Esophagus squamous epithelium (tissue), 5 donors: ENCODE measurements around the gene HDHD5. TPM values are rescaled to one million over a fixed set of nuclear protein-coding genes. Genes with fewer than 3 reads are reported as not detected.
A peak's percentile ranks its signal among the peaks of the same experiment; 100 is the strongest.
"Not testable (repeated sequence)": the region's sequence is repeated elsewhere in the genome, so short reads cannot be mapped to it uniquely, and the experiment has no call there.

Experiments used
- DNase-seq: peaks from one replicate; lab custom pipeline; 2025; lab: John Stamatoyannopoulos, UW
- H3K27ac ChIP-seq, 4 donors: fragments of 200-600 bp; sonication (generic); one replicate each; pipeline ENCODE4 v1.5.1; 2016 to 2019; ENCODE audit warnings: mild to moderate bottlenecking in 1 of 4
- H3K27me3 ChIP-seq, 4 donors: fragments of 200-600 bp; sonication (generic); 1 replicate in 3 of 4; 2 replicates in 1 of 4; pipeline versions ENCODE4 v1.5.1 to v1.6.0; 2017 to 2021; ENCODE audit warnings: antibody characterized with exemption in 1 of 4
- H3K36me3 ChIP-seq, 3 donors: fragments of 200-600 bp; sonication (generic); one replicate each; pipeline ENCODE4 v1.5.1; 2016 to 2019
- H3K4me1 ChIP-seq, 3 donors: fragments of 200-600 bp; sonication (generic); one replicate each; pipeline ENCODE4 v1.5.1; 2017 to 2019
- H3K4me3 ChIP-seq, 4 donors: fragments of 200-600 bp; sonication (generic); 1 replicate in 3 of 4; 2 replicates in 1 of 4; pipeline ENCODE4 v1.5.1; 2016 to 2019; ENCODE audit warnings: mild to moderate bottlenecking in 2 of 4, moderate library complexity in 1 of 4
- H3K9me3 ChIP-seq, 3 donors: fragments of 200-600 bp; sonication (generic); one replicate each; pipeline ENCODE4 v1.5.1; 2016 to 2019
- CTCF ChIP-seq, 6 experiments: fragments of 450-650 bp in 4 of 6; fragments of 200-600 bp in 2 of 6; sonication (generic) in 2 of 6; IDR thresholded peaks; one replicate each; pipeline ENCODE4 v1.5.1; 2016 to 2019; ENCODE audit warnings: antibody characterized with exemption in 6 of 6, mild to moderate bottlenecking in 4 of 6, moderate library complexity in 4 of 6
- POLR2A ChIP-seq, 4 donors: fragments of 450-650 bp; IDR thresholded peaks; one replicate each; pipeline ENCODE4 v1.6.1; 2017; ENCODE audit warnings: antibody characterized with exemption in 4 of 4, mild to moderate bottlenecking in 4 of 4, moderate library complexity in 3 of 4
- WGBS, 2 donors: methylation state at CpG; one replicate each; pipeline ENCODE4 v1.1.5; 2018; 5-methylcytosine and 5-hydroxymethylcytosine counted together
- intact Hi-C: fragments of 100-400 bp; cut with DNase I; formaldehyde crosslinking; loops from one replicate; pipeline ENCODE4 v1.15.0; 2022
- total RNA-seq, 4 donors: library from RNA; depleted of rRNA; stranded (reverse); fragments of >200 nt; gene quantifications; one replicate each; pipeline ENCODE4 v1.1.0, GENCODE V29; 2016
- donor health status: DM: yes; HTN: yes; CAD: no.

HDHD5 gene
- total RNA-seq, 4 donors from 2014 or later: 23.2 to 40.4 (median 36.2) TPM

DNA sequence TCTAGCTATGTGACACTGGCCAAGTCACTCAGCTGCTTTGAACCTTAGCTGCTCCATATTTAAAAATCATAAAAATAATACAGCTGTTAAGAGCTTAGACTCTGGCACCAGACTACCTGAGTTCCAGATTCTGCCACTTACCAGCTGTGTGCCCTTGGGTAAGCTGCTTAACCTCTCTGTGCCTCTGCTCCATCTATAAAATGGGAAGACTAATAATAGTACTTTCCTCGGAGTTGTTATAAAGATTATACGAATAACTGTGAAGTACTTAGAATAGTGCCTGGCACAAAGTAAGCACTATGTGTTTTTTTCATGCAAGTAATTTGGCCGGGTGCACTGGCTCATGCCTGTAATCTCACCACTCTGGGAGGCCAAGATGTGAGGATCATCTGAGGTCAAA is 1.4 kb downstream of the HDHD5 start:
- intact Hi-C loops: no loop called here
- Histone ChIP-seq H3K27me3 (no peaks in the 10 kb centered on the region), H3K36me3 (no peaks in the 10 kb centered on the region), H3K4me1 (peaks cover 0 to 64% (median 26%) of the 10 kb centered on the region in 3 donors), H3K27ac (peak overlapping the region in 2 of 4 donors; percentile 96), H3K4me3 (peak overlapping the region; percentile 80 to 99 (median 87)), H3K9me3 (no peaks in the 10 kb centered on the region)
- TF ChIP-seq CTCF (IDR thresholded peaks at IDR 0.05) (no peak), POLR2A (IDR thresholded peaks at IDR 0.05) (no peak)
- no peak for DNase-seq
- WGBS, 2 donors: 83 to 85% methylated on average over 3 of the region's 3 CpGs

DNA sequence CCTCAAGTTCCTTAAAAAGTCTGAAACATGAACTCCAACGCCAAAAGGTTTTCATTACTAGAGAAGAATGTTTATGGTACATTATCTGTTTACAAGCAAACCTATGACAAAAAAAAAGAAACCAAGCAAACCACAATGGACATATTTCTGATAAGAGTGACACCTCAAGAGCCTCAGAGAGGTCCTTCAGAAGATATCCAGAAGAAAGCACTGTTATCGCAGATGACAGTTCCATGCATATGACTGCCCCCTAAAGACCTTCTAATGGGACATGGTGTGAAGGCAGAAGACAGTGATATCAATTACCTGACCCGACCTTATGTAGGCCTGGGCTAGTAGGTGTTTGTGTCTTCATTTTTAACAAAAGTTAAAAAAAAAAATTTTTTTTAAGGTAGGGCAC is 3.1 kb downstream of the HDHD5 start:
- DNase-seq: no peak
- H3K27me3 ChIP-seq: no peaks in the 10 kb centered on the region
- H3K9me3 ChIP-seq: no peaks in the 10 kb centered on the region
- no peak overlapping the region for H3K4me3 ChIP-seq
- TF ChIP-seq CTCF (IDR thresholded peaks at IDR 0.05) (no peak), POLR2A (IDR thresholded peaks at IDR 0.05) (no peak)
- H3K27ac ChIP-seq: peak overlapping the region in 1 of 4 donors; percentile 3
- peaks cover 0 to 81% (median 27%) of the 10 kb centered on the region in 3 donors for H3K4me1 ChIP-seq
- intact Hi-C loops: no loop called here
- 76 to 83% methylated on average over 3 of the region's 3 CpGs for WGBS, 2 donors
- no peaks in the 10 kb centered on the region for H3K36me3 ChIP-seq

- no peak for TF ChIP-seq CTCF (IDR thresholded peaks at IDR 0.05)
- TF ChIP-seq POLR2A (IDR thresholded peaks at IDR 0.05): no peak
- 45 to 62% methylated on average over 2 to 3 of the region's 3 CpGs for WGBS, 2 donors
- Histone ChIP-seq H3K4me1 (peaks cover 0 to 84% (median 20%) of the 10 kb centered on the region in 3 donors), H3K4me3 (no peak overlapping the region), H3K27me3 (no peaks in the 10 kb centered on the region), H3K36me3 (peaks cover 0 to 16% (median 0%) of the 10 kb centered on the region in 3 donors), H3K27ac (peak overlapping the region in 1 of 4 donors; percentile 58), H3K9me3 (no peaks in the 10 kb centered on the region)
- intact Hi-C loops: no loop called here
- no peak for DNase-seq
Observed at GRCh38 chr22:17152971-17153370, 6.1 kb downstream of the HDHD5 start.

DNA sequence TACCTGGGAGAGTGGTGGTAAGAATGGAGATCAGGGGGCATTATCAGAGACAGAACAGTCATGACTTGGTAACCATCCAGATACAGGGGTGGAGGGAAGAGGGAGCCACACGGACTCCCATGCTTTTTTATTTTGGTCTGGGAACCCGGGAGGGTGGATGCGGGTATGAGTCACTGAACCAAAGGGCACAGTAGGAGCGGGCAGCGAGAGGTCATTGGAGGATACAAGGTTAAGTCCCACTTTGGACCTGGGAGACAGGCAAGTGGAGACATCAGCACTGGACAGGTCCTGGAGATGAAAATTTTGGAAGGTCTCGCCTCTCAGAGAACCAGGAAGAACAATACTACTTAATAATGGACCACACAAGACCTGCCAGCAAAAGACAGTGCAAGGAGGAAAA is 6.7 kb downstream of the HDHD5 start:
- Histone ChIP-seq H3K4me1 (peaks cover 0 to 77% (median 13%) of the 10 kb centered on the region in 3 donors), H3K4me3 (no peak overlapping the region), H3K36me3 (peaks cover 0 to 22% (median 5%) of the 10 kb centered on the region in 3 donors), H3K27me3 (no peaks in the 10 kb centered on the region), H3K9me3 (no peaks in the 10 kb centered on the region), H3K27ac (peak overlapping the region in 1 of 4 donors; percentile 58)
- no peak for TF ChIP-seq CTCF (IDR thresholded peaks at IDR 0.05)
- WGBS, 2 donors: 76 to 79% methylated on average over 6 of the region's 6 CpGs
- DNase-seq: no peak
- intact Hi-C loops: no loop called here

- Histone ChIP-seq H3K4me1 (peaks cover 0 to 49% (median 3%) of the 10 kb centered on the region in 3 donors), H3K36me3 (peaks cover 5 to 39% (median 6%) of the 10 kb centered on the region in 3 donors), H3K27me3 (no peaks in the 10 kb centered on the region), H3K4me3 (no peak overlapping the region), H3K27ac (peak overlapping the region in 3 of 4 donors; percentile 23 to 65 (median 32)), H3K9me3 (no peaks in the 10 kb centered on the region)
- no peak for DNase-seq
- TF ChIP-seq CTCF (IDR thresholded peaks at IDR 0.05) (no peak), POLR2A (IDR thresholded peaks at IDR 0.05) (no peak)
- intact Hi-C loops: no loop called here
- WGBS, 2 donors: 61 to 84% methylated on average over 5 to 7 of the region's 9 CpGs
Observed at GRCh38 chr22:17149076-17149815, 9.8 kb downstream of the HDHD5 start.

GRCh38 chr22:17147458-17147857 is 11.6 kb downstream of the HDHD5 start:
- H3K4me3 ChIP-seq, DNase-seq, H3K27ac ChIP-seq, H3K27me3 ChIP-seq, H3K9me3 ChIP-seq, intact Hi-C loops: not testable (repeated sequence)
- Histone ChIP-seq H3K4me1 (peaks cover 0 to 35% (median 3%) of the 10 kb centered on the region in 3 donors), H3K36me3 (peaks cover 6 to 57% (median 10%) of the 10 kb centered on the region in 3 donors)
- WGBS, 2 donors: 93% methylated on average over 23 to 28 of the region's 30 CpGs
